NT2/D1 (cell line): ENCODE data around the gene DDX11.
"Not testable (repeated sequence)": the region's sequence is repeated elsewhere in the genome, so short reads cannot be mapped to it uniquely, and the experiment has no call there.

Experiments used
- SUZ12 ChIP-seq: IDR thresholded peaks from 2 replicates; pipeline ENCODE4 v1.6.1; 2011; ENCODE audit not compliant: insufficient read length, insufficient read depth; ENCODE audit errors: extremely low read depth
- YY1 ChIP-seq: IDR thresholded peaks from 2 replicates; pipeline ENCODE4 v1.6.1; 2011; ENCODE audit not compliant: insufficient read length, insufficient read depth
- ZNF274 ChIP-seq: IDR thresholded peaks from 2 replicates; pipeline ENCODE4 v1.6.1; 2011; ENCODE audit warnings: mild to moderate bottlenecking, low read depth, low read length

- not testable (repeated sequence) for TF ChIP-seq YY1, ZNF274, SUZ12
These were observed 24.7 kb downstream of the DDX11 start for GRCh38 chr12:31098363-31098762.
